Progenitor cell of endocrine pancreas (in vitro differentiated cells): ENCODE data around the gene CEP72. TPM values are rescaled to one million over a fixed set of nuclear protein-coding genes. Genes with fewer than 3 reads are reported as not detected.

Experiments used
- DNase-seq: peaks from one replicate; pipeline ENCODE4 v3.0.0; 2021; ENCODE audit warnings: low spot score; ENCODE audit not compliant: unreplicated experiment
- H3K27ac Mint-ChIP-seq: 2 replicates; pipeline ENCODE4 v1.8.0; 2021; ENCODE audit warnings: mild to moderate bottlenecking, moderate library complexity, mixed read lengths
- H3K27me3 Mint-ChIP-seq: 2 replicates; pipeline ENCODE4 v1.8.0; 2021; ENCODE audit warnings: mixed read lengths
- H3K36me3 Mint-ChIP-seq: 2 replicates; pipeline ENCODE4 v1.8.0; 2022; ENCODE audit warnings: mixed read lengths; ENCODE audit not compliant: insufficient read depth
- H3K4me1 Mint-ChIP-seq: 2 replicates; pipeline ENCODE4 v1.8.0; 2021; ENCODE audit warnings: low read depth, mixed read lengths
- H3K4me3 Mint-ChIP-seq: 2 replicates; pipeline ENCODE4 v1.8.0; 2021; ENCODE audit warnings: low read depth, mild to moderate bottlenecking, moderate library complexity, mixed read lengths
- H3K9me3 Mint-ChIP-seq: 2 replicates; pipeline ENCODE4 v1.8.0; 2021; ENCODE audit warnings: low read depth, mixed read lengths
- CTCF ChIP-seq: fragments of 200-600 bp; sonication (generic); IDR thresholded peaks from one replicate; pipeline ENCODE4 v1.5.0; 2021; ENCODE audit warnings: antibody characterized with exemption, mild to moderate bottlenecking; ENCODE audit not compliant: unreplicated experiment
- total RNA-seq: library from RNA; stranded (reverse); gene quantifications from 2 replicates; pipeline ENCODE4 v1.2.1, GENCODE V29; 2021

Gene CEP72
- total RNA-seq, 1 donor from 2014 or later = 24.8 TPM

GRCh38 chr5:664343-664993, 52.3 kb downstream of the CEP72 start:
- peaks cover 26% of the 10 kb centered on the region for H3K36me3 Mint-ChIP-seq
- no peak for TF ChIP-seq CTCF
- H3K27ac Mint-ChIP-seq = no peak overlapping the region
- H3K4me3 Mint-ChIP-seq = no peak overlapping the region
- no peaks in the 10 kb centered on the region for H3K9me3 Mint-ChIP-seq
- no peaks in the 10 kb centered on the region for H3K4me1 Mint-ChIP-seq
- DNase-seq = no peak
- H3K27me3 Mint-ChIP-seq = no peaks in the 10 kb centered on the region

GRCh38 chr5:664994-665360, 52.8 kb downstream of the CEP72 start:
- TF ChIP-seq CTCF = no peak
- H3K9me3 Mint-ChIP-seq = no peaks in the 10 kb centered on the region
- H3K4me1 Mint-ChIP-seq = no peaks in the 10 kb centered on the region
- no peak overlapping the region for H3K27ac Mint-ChIP-seq
- no peak overlapping the region for H3K4me3 Mint-ChIP-seq
- H3K27me3 Mint-ChIP-seq = no peaks in the 10 kb centered on the region
- H3K36me3 Mint-ChIP-seq = peaks cover 23% of the 10 kb centered on the region
- no peak for DNase-seq

- peaks cover 17% of the 10 kb centered on the region for H3K36me3 Mint-ChIP-seq
- no peak for TF ChIP-seq CTCF
- no peaks in the 10 kb centered on the region for H3K27me3 Mint-ChIP-seq
- no peaks in the 10 kb centered on the region for H3K4me1 Mint-ChIP-seq
- H3K4me3 Mint-ChIP-seq = no peak overlapping the region
- no peaks in the 10 kb centered on the region for H3K9me3 Mint-ChIP-seq
- no peak for DNase-seq
- H3K27ac Mint-ChIP-seq = no peak overlapping the region
Measured at GRCh38 chr5:665541-665955, 53.4 kb downstream of the CEP72 start.

- Mint-ChIP-seq H3K36me3 (peaks cover 15% of the 10 kb centered on the region), H3K4me3 (no peak overlapping the region), H3K4me1 (no peaks in the 10 kb centered on the region), H3K27me3 (no peaks in the 10 kb centered on the region), H3K27ac (no peak overlapping the region), H3K9me3 (no peaks in the 10 kb centered on the region)
- no peak for DNase-seq
- no peak for TF ChIP-seq CTCF
Measured at GRCh38 chr5:665956-666711, 54.0 kb downstream of the CEP72 start.

- H3K36me3 Mint-ChIP-seq = peaks cover 10% of the 10 kb centered on the region
- no peaks in the 10 kb centered on the region for H3K9me3 Mint-ChIP-seq
- no peaks in the 10 kb centered on the region for H3K4me1 Mint-ChIP-seq
- no peaks in the 10 kb centered on the region for H3K27me3 Mint-ChIP-seq
- no peak overlapping the region for H3K27ac Mint-ChIP-seq
- DNase-seq = no peak
- no peak overlapping the region for H3K4me3 Mint-ChIP-seq
- no peak for TF ChIP-seq CTCF
Measured at GRCh38 chr5:666816-667498, 54.8 kb downstream of the CEP72 start.
